Transverse colon (tissue), 3 donors: ENCODE results near the gene DOK1.

Source experiments
- POLR2A ChIP-seq: fragments of 450-650 bp; IDR thresholded peaks from one replicate; pipeline ENCODE4 v1.6.1; 2016; ENCODE audit warnings: antibody characterized with exemption, mild to moderate bottlenecking, moderate library complexity
- TF ChIP-seq, protein P1 (sequence below), 5 experiments: fragments of 200-600 bp in 3 of 5; fragments of 450-650 bp in 2 of 5; sonication (generic) in 3 of 5; IDR thresholded peaks; 1 replicate in 2 of 5; 2 replicates in 3 of 5; pipeline ENCODE4 v1.5.1; 2016 to 2017; ENCODE audit warnings: antibody characterized with exemption in 5 of 5, inconsistent platforms in 3 of 5, mild to moderate bottlenecking in 2 of 5, moderate library complexity in 1 of 5

DNA sequence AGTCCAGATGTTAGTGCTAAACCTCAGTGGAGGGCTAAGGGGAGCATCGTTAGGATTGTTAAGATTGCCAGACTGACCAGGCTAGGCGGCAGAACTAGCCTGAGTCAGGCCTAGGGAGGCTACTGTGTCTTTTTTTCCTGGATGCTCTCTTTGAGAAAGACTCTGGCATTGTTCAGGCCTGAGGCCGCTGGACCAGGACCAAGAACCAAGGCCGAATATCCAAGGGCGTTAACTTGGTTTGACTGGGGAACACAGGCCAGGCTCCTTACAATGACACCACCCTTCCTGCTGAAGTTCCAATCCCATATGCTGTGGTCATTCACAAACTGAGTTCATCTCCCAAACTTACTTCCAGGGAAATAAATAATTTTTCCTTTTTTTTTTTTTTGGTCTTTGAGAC lies 14.2 kb upstream of the DOK1 start:
- TF ChIP-seq, protein P1, sequence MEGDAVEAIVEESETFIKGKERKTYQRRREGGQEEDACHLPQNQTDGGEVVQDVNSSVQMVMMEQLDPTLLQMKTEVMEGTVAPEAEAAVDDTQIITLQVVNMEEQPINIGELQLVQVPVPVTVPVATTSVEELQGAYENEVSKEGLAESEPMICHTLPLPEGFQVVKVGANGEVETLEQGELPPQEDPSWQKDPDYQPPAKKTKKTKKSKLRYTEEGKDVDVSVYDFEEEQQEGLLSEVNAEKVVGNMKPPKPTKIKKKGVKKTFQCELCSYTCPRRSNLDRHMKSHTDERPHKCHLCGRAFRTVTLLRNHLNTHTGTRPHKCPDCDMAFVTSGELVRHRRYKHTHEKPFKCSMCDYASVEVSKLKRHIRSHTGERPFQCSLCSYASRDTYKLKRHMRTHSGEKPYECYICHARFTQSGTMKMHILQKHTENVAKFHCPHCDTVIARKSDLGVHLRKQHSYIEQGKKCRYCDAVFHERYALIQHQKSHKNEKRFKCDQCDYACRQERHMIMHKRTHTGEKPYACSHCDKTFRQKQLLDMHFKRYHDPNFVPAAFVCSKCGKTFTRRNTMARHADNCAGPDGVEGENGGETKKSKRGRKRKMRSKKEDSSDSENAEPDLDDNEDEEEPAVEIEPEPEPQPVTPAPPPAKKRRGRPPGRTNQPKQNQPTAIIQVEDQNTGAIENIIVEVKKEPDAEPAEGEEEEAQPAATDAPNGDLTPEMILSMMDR (IDR thresholded peaks at IDR 0.05) = no peak
- TF ChIP-seq POLR2A = no peak
